ENCODE data around the gene PITPNB.

- TF ChIP-seq CTCF (IDR thresholded peaks at IDR 0.05; ENCODE audit: low read length), result no peak
- no peak for TF ChIP-seq EZH2 (IDR thresholded peaks at IDR 0.05; ENCODE audit: borderline replicate concordance, low read length)
Measured at GRCh38 chr22:27881421-27881820, 37.6 kb downstream of the PITPNB start.
